SK-N-SH (cell line): Measurements from ENCODE around the gene LTBP1. TPM values are rescaled to one million over a fixed set of nuclear protein-coding genes. Genes with fewer than 3 reads are reported as not detected.

Experiments used
- CTCF ChIA-PET: fragments of 300-600, 350-600 bp; formaldehyde crosslinking; extraction: SDS; loops from one replicate; lab custom pipeline; 2021; lab: Yijun Ruan, JAX
- POLR2A ChIA-PET: fragments of 350-600 bp; sonication (Branson Sonifier 250); formaldehyde crosslinking; extraction: SDS; loops from one replicate; lab custom pipeline; 2020; ENCODE audit warnings: antibody characterized with exemption, inconsistent platforms; lab: Yijun Ruan, JAX
- DNase-seq: peaks from one replicate; pipeline ENCODE4 v3.0.0; 2012
- H2AFZ ChIP-seq: fragments of 200-600 bp; sonication (generic); 2 replicates; pipeline ENCODE4 v1.8.1; 2016; ENCODE audit warnings: antibody characterized with exemption, mild to moderate bottlenecking, low read depth
- H3F3A ChIP-seq: fragments of 200-600 bp; sonication (generic); replicated peaks from 2 replicates; pipeline ENCODE3; 2016; ENCODE audit warnings: antibody characterized with exemption, mild to moderate bottlenecking; ENCODE audit not compliant: insufficient read depth
- H3K27ac ChIP-seq, 2 experiments: fragments of 200-500 bp in 1 of 2; fragments of 200-600 bp in 1 of 2; sonication (Bioruptor generic) in 1 of 2; sonication (generic), shearing (Covaris generic) in 1 of 2; 2 replicates each; pipeline versions ENCODE4 v1.5.1 to v1.6.1; 2014 to 2016; ENCODE audit warnings: low read depth in 2 of 2, inconsistent platforms in 1 of 2, low read length in 1 of 2, mild to moderate bottlenecking in 1 of 2, mixed read lengths in 1 of 2
- H3K27me3 ChIP-seq: fragments of 200-600 bp; sonication (generic), shearing (Covaris generic); 2 replicates; pipeline ENCODE4 v1.6.1; 2016; ENCODE audit warnings: mixed run types; ENCODE audit not compliant: insufficient read depth
- H3K36me3 ChIP-seq, 2 experiments: fragments of 200-500 bp in 1 of 2; fragments of 200-600 bp in 1 of 2; sonication (Bioruptor generic) in 1 of 2; sonication (generic) in 1 of 2; replicated peaks in 1 of 2; 2 replicates each; pipeline versions ENCODE3 to v1.5.1; 2014 to 2016; ENCODE audit warnings: low read length in 1 of 2, mild to moderate bottlenecking in 1 of 2; ENCODE audit not compliant: insufficient read depth in 2 of 2, control insufficient read depth in 1 of 2
- H3K4me1 ChIP-seq, 2 experiments: fragments of 200-500 bp in 1 of 2; fragments of 200-600 bp in 1 of 2; sonication (Bioruptor generic) in 1 of 2; sonication (generic), shearing (Covaris generic) in 1 of 2; 2 replicates each; pipeline versions ENCODE4 v1.5.1 to v1.6.1; 2014 to 2016; ENCODE audit warnings: low read depth in 1 of 2, low read length in 1 of 2, mixed run types in 1 of 2; ENCODE audit not compliant: insufficient read depth in 2 of 2, control insufficient read depth in 1 of 2
- H3K4me2 ChIP-seq: fragments of 200-600 bp; sonication (generic), shearing (Covaris generic); 2 replicates; pipeline ENCODE4 v1.6.1; 2017; ENCODE audit warnings: mixed run types
- H3K4me3 ChIP-seq, 2 experiments: fragments of 200-500 bp in 1 of 2; fragments of 200-600 bp in 1 of 2; sonication (Bioruptor generic) in 1 of 2; sonication (generic), shearing (Covaris generic) in 1 of 2; 2 replicates each; pipeline versions ENCODE4 v1.5.1 to v1.8.1; 2014 to 2016; ENCODE audit warnings: low read depth in 2 of 2, inconsistent platforms in 1 of 2, low read length in 1 of 2, mild to moderate bottlenecking in 1 of 2, mixed read lengths in 1 of 2, moderate library complexity in 1 of 2
- H3K79me2 ChIP-seq: fragments of 200-600 bp; sonication (generic); 2 replicates; pipeline ENCODE4 v1.8.1; 2017; ENCODE audit warnings: mild to moderate bottlenecking; ENCODE audit not compliant: insufficient read depth
- H3K9ac ChIP-seq: fragments of 200-600 bp; sonication (generic); 2 replicates; pipeline ENCODE4 v1.6.1; 2017; ENCODE audit warnings: mixed run types
- H3K9me2 ChIP-seq: fragments of 200-600 bp; sonication (generic); 2 replicates; pipeline ENCODE4 v1.6.1; 2017; ENCODE audit warnings: mixed run types
- H3K9me3 ChIP-seq: fragments of 200-600 bp; sonication (generic); 2 replicates; pipeline ENCODE4 v1.6.1; 2017; ENCODE audit warnings: mixed run types, mild to moderate bottlenecking, moderate library complexity
- H4K20me1 ChIP-seq: fragments of 200-600 bp; sonication (generic); 2 replicates; pipeline ENCODE4 v1.6.1; 2017; ENCODE audit warnings: mild to moderate bottlenecking, mixed run types; ENCODE audit not compliant: insufficient read depth
- CTCF ChIP-seq: fragments of 200-600 bp; sonication (generic); IDR thresholded peaks from 2 replicates; pipeline ENCODE4 v1.6.1; 2017; ENCODE audit warnings: antibody characterized with exemption, mild to moderate bottlenecking, moderate library complexity
- EP300 ChIP-seq, 2 experiments: IDR thresholded peaks; 2 replicates each; pipeline versions ENCODE4 v1.4.0 to v1.6.1; 2012; ENCODE audit warnings: borderline replicate concordance in 1 of 2, low read depth in 1 of 2, low read length in 1 of 2
- EZH2phosphoT487 ChIP-seq: fragments of 200-600 bp; sonication (generic); IDR thresholded peaks from 2 replicates; pipeline ENCODE4 v1.6.1; 2017; ENCODE audit warnings: low read depth, mixed run types, mild to moderate bottlenecking, antibody characterized with exemption, moderate library complexity, borderline replicate concordance
- FOSL2 ChIP-seq: IDR thresholded peaks from 2 replicates; pipeline ENCODE4 v1.4.0; 2012; ENCODE audit warnings: low read depth, mild to moderate bottlenecking, moderate library complexity, borderline replicate concordance
- FOXJ3 ChIP-seq: sonication (generic); formaldehyde crosslinking; IDR thresholded peaks from 2 replicates; pipeline ENCODE4 v1.5.1; 2020; ENCODE audit warnings: mild to moderate bottlenecking, missing genetic modification reagents
- FOXM1 ChIP-seq: IDR thresholded peaks from 2 replicates; pipeline ENCODE4 v1.4.0; 2012; ENCODE audit warnings: low read depth, mild to moderate bottlenecking
- MXI1 ChIP-seq: IDR thresholded peaks from 2 replicates; pipeline ENCODE4 v1.6.1; 2012; ENCODE audit warnings: mild to moderate bottlenecking, low read depth, low read length, improper control_type of control experiment
- NRF1 ChIP-seq: IDR thresholded peaks from 2 replicates; pipeline ENCODE4 v1.6.1; 2012; ENCODE audit warnings: low read depth, mild to moderate bottlenecking, low read length
- POLR2AphosphoS5 ChIP-seq: IDR thresholded peaks from 2 replicates; pipeline ENCODE4 v1.6.1; 2012; ENCODE audit warnings: low read depth, low read length
- REST ChIP-seq: IDR thresholded peaks from 2 replicates; pipeline ENCODE4 v1.6.1; 2012; ENCODE audit warnings: mild to moderate bottlenecking, low read depth, low read length, moderate library complexity
- SMC3 ChIP-seq: IDR thresholded peaks from 2 replicates; pipeline ENCODE4 v1.6.1; 2012; ENCODE audit warnings: low read depth, low read length, improper control_type of control experiment
- TEAD4 ChIP-seq: IDR thresholded peaks from 2 replicates; pipeline ENCODE4 v1.4.0; 2012; ENCODE audit warnings: mild to moderate bottlenecking, borderline replicate concordance; ENCODE audit not compliant: insufficient read depth
- ZBTB33 ChIP-seq: IDR thresholded peaks from 2 replicates; pipeline ENCODE4 v1.4.0; 2012; ENCODE audit warnings: low read depth, borderline replicate concordance
- WGBS: methylation state at CpG from one replicate; pipeline ENCODE4 v1.1.6; 2017; ENCODE audit warnings: low lambda C conversion rate; 5-methylcytosine and 5-hydroxymethylcytosine counted together
- polyA plus RNA-seq, 3 experiments: library from polyadenylated mRNA; depleted of rRNA; stranded (reverse); fragments of >200 nt; gene quantifications; 2 replicates each; pipeline ENCODE4 v1.2.3, GENCODE V29; 2012
- TF ChIP-seq, protein P1 (sequence below): fragments of 150-350 bp; IDR thresholded peaks from 2 replicates; pipeline ENCODE4 v1.6.1; 2016; ENCODE audit warnings: mild to moderate bottlenecking, low read depth, low read length
- TF ChIP-seq, protein P2 (sequence below): fragments of 150-350 bp; IDR thresholded peaks from 2 replicates; pipeline ENCODE4 v1.6.1; 2017; ENCODE audit warnings: antibody characterized with exemption, low read length, low read depth, borderline replicate concordance

Gene LTBP1
- polyA plus RNA-seq, 1 of the 3 experiments (the other 2 are of a cell fraction), result 467 TPM

DNA sequence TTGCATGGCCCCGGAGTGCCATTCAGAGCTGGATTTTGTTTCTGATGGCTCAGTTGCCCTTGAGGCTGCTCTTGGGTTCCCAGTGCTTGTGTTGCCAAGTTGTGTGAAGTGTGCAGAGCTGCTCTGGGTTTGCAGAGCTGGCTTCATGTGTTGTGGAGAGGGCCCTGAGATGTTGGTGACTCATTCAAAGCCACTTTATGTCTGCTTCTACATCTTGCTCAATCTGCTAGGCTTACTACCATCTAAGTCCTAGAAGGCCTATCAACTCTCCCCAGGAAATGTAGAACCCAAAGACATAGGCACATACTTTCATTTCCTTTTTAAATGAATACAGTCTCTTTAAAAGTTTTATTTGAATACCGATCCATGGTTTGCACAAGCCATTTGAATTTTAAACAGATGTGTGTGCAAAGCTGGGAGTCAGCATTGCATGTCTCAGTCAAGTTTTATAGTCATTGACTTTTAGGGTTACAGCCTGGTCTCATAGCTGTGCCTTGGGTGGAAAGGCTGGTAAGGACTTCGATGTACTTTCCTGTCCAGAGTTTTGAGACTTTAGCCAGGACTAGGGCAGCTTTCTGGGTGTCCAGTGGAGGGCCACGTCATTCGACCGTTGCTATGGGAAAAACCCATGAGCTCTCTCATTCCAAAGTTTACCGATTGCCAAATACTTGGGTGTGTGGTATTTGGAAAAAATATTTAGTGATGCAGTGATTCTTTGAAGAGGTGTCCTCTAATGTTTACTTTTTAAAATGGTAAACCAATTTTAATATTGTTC is 105.0 kb downstream of the LTBP1 start:
- Histone ChIP-seq H3K79me2 (no peaks in the 10 kb centered on the region), H4K20me1 (no peaks in the 10 kb centered on the region), H3K9ac (no peak overlapping the region), H3K27me3 (no peaks in the 10 kb centered on the region), H3K9me3 (no peaks in the 10 kb centered on the region), H3K9me2 (no peaks in the 10 kb centered on the region), H3K27ac (no peak overlapping the region), H3F3A (no peaks in the 10 kb centered on the region), H3K36me3 (no peaks in the 10 kb centered on the region), H3K4me1 (peaks cover 0 to 2% of the 10 kb centered on the region in 2 experiments; a peak in 1 of 4 replicates), H3K4me3 (no peak overlapping the region), H2AFZ (no peak overlapping the region), H3K4me2 (no peak overlapping the region)
- TF ChIP-seq ZBTB33, result no peak
- WGBS, result 76% methylated on average over 7 of the region's 7 CpGs
- POLR2A ChIA-PET, result no interaction called here
- DNase-seq, result no peak
- CTCF ChIA-PET, result interaction anchor here (0.9 to 1.2 kb wide), 3 partner anchors 11 to 17 kb away, joined by 3 read pairs; no protein-coding TSS in a partner anchor

DNA sequence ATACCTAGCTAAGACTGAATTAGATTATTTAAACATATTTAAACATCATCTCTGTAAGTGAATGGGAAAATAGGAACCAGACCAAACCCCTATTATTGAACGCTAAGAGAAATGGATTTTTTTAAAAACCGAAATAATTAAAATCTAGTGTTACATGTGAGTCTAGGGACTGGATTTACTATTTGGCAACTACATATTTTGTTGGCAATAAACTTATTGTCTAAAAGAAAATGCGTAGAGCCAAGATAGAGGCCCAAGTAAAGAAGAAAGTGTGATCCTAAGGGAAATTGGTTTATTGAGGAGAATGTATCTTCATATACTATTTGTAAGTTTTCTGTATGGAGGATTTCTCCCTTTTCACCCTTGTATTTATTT is 105.6 kb downstream of the LTBP1 start:
- H3K27me3 ChIP-seq, result no peaks in the 10 kb centered on the region
- DNase-seq, result no peak
- H2AFZ ChIP-seq, result no peak overlapping the region
- H3K4me1 ChIP-seq, result peaks cover 0 to 2% of the 10 kb centered on the region in 2 experiments; a peak in 1 of 4 replicates
- WGBS, result 69% methylated on average over 3 of the region's 3 CpGs
- no peaks in the 10 kb centered on the region for H3K9me3 ChIP-seq
- ChIA-PET POLR2A (no interaction called here), CTCF (interaction anchor here (1.0 to 1.2 kb wide), 2 partner anchors 10 to 15 kb away, joined by 3 read pairs; no protein-coding TSS in a partner anchor)
- no peak overlapping the region for H3K27ac ChIP-seq
- H3K4me2 ChIP-seq, result no peak overlapping the region
- no peaks in the 10 kb centered on the region for H3K36me3 ChIP-seq
- H3K79me2 ChIP-seq, result no peaks in the 10 kb centered on the region
- H3F3A ChIP-seq, result no peaks in the 10 kb centered on the region
- no peak overlapping the region for H3K9ac ChIP-seq
- no peaks in the 10 kb centered on the region for H3K9me2 ChIP-seq
- no peaks in the 10 kb centered on the region for H4K20me1 ChIP-seq
- no peak overlapping the region for H3K4me3 ChIP-seq
- TF ChIP-seq NRF1 (no peak), TEAD4 (no peak), FOXM1 (no peak), CTCF (no peak), EP300 (IDR thresholded peaks at IDR 0.05; ENCODE audit: borderline replicate concordance in 1 of 2, low read depth in 1 of 2, low read length in 1 of 2) (no peak), FOXJ3 (CRISPR knock-in tag) (no peak), REST (no peak), EZH2phosphoT487 (no peak), FOSL2 (no peak), POLR2AphosphoS5 (no peak), SMC3 (no peak), MXI1 (no peak)
- TF ChIP-seq, protein P1, sequence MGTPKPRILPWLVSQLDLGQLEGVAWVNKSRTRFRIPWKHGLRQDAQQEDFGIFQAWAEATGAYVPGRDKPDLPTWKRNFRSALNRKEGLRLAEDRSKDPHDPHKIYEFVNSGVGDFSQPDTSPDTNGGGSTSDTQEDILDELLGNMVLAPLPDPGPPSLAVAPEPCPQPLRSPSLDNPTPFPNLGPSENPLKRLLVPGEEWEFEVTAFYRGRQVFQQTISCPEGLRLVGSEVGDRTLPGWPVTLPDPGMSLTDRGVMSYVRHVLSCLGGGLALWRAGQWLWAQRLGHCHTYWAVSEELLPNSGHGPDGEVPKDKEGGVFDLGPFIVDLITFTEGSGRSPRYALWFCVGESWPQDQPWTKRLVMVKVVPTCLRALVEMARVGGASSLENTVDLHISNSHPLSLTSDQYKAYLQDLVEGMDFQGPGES, result no peak
- TF ChIP-seq, protein P2, sequence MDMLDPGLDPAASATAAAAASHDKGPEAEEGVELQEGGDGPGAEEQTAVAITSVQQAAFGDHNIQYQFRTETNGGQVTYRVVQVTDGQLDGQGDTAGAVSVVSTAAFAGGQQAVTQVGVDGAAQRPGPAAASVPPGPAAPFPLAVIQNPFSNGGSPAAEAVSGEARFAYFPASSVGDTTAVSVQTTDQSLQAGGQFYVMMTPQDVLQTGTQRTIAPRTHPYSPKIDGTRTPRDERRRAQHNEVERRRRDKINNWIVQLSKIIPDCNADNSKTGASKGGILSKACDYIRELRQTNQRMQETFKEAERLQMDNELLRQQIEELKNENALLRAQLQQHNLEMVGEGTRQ, result no peak
